Activated T-cell treated with anti-CD3 and anti-CD28 coated beads for 1 hour (primary cell): ENCODE data around the gene MAP2K3.
"Not testable (repeated sequence)": the region's sequence is repeated elsewhere in the genome, so short reads cannot be mapped to it uniquely, and the experiment has no call there.

Source experiments
- DNase-seq: peaks from one replicate; pipeline ENCODE4 v3.0.0-alpha.2; 2020; ENCODE audit warnings: low read depth

The MAP2K3 gene

DNA sequence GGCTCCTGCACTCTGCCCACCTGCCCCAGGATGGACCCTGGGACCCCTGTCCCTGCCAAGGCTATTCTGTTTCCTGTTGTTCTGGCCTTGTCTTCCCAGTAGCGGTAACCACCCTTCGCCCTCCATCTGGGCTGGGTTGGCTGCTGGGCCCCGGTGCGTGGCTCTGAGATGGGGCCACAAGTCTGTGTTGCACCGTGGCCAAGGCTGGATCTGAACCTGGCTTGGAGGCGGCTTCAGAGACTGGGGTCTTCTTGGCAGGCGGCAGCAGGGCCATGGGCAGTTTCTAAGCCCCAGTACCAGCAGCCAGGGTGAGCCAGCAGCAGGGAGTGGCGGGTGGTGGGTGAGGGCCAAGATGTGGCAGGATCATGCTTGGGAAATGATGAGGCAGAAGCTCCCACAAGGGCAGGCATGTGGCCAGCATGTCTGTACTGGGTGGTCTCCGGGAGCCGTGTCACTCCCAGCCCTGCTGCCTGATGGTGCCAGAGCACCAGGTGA is 12.6 kb downstream of the MAP2K3 start:
- DNase-seq, result no peak

DNA sequence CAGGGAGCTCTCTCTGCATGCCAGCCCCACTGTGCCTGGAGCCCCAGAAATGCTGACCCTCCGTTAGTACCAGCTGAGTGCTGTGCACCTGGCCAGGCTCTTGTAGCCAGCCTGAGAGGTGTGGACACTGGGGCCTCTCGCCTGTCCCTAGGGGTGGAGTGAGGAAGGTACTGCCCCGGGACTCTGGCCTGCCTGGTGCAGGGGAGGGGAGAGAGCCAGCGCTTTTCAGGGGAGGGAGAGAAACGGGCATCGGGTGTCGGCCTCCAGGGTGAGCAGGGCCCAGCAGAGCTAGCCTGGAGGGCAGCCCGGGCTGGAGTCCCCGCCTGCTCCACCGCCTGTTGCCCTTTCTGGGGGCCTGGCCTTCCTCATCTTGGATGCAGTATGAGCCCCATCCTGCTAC is 13.1 kb downstream of the MAP2K3 start:
- DNase-seq, result no peak

DNA sequence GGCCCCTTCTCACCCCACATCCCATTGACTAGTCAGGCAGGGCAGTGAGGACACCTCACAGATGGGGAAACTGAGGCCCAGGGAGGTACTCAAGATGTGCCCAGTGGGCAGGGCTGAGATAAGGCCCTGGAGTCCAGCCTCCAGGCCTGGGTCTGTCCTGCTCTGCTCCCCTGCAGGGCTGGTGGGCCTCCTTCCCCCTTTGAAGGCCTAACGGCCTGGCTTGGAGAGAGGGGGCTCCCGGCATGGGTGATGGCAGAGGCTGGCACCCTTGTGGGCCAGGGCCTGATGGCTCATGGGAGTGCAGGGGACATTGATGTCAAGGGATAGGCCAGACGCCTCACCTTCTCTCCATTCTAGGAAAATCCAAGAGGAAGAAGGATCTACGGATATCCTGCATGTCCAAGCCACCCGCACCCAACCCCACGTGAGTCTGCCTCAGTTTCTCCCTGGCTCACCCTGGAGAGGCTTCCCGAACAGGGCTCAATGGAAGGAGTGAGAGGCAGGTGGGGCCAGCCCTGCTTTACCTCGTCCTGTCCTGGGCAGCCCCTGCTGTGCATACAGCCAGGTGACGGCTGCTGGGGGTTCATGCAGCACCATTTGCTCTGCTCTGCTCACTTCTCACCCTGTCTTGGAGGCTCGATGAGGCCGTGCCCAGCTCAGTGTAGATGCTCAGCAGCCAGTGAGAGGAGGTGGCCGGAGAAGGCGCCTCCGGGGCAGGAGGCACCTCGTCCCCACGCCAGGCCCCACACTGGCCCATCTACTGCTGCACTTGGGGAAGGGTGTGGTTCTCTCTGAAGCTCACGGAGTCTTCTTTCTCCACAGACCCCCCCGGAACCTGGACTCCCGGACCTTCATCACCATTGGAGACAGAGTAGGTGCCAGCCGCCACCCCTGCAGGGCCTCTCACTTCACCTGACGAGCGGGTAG is 13.8 kb downstream of the MAP2K3 start:
- DNase-seq, result no peak

DNA sequence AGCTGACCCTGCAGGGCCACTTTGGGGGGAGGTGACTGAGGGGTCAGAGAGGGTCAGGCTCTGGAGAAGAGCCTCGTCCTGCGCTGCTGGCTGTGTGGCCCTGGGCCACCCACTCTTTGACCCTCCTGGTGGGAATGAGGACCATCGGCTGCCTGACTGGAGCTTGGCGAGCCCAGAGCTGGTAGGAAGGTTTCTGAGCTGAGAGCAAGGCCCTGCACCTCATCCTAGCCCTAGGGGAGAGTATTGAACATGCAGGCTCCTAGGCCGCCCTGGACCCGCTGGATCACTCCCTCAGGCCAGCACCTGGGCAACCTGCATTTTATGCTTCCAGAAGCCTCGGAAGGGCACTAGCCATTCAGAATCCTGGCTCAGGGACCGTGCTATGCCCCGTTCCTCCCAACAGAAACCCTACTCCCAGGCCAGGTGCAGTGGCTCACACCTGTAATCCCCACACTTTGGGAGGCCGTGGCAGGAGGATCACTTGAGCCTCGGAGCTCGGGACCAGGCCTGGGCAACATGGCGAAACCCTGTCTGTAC is 14.5 kb downstream of the MAP2K3 start:
- no peak for DNase-seq

DNA sequence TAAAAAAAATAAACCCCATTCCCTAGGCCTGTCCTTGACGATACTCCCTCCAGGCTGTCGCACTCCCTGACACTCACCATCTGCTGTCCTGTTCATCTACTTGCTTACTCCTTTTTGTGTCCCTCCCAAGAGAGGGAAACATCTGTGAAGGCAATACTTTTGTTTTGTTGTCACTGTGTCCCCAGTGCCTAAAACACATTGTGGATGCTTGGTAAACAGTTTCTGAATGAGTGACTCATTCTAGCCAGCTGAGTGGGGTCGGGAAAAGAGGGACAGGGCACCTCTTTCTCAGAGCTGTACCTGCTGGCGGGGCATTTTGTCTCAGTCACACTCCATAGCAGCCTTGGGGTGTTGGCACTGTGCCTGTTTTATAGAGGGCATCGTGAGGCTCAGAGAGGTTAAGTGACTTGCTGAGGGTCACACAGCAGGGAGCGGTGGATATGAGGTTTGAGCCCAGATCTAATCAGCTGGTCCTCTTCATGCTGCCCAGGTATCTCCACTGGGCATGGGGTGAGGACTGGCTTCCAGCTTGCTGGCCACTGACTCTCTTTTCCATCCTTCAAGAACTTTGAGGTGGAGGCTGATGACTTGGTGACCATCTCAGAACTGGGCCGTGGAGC is 15.6 kb downstream of the MAP2K3 start:
- no peak for DNase-seq

DNA sequence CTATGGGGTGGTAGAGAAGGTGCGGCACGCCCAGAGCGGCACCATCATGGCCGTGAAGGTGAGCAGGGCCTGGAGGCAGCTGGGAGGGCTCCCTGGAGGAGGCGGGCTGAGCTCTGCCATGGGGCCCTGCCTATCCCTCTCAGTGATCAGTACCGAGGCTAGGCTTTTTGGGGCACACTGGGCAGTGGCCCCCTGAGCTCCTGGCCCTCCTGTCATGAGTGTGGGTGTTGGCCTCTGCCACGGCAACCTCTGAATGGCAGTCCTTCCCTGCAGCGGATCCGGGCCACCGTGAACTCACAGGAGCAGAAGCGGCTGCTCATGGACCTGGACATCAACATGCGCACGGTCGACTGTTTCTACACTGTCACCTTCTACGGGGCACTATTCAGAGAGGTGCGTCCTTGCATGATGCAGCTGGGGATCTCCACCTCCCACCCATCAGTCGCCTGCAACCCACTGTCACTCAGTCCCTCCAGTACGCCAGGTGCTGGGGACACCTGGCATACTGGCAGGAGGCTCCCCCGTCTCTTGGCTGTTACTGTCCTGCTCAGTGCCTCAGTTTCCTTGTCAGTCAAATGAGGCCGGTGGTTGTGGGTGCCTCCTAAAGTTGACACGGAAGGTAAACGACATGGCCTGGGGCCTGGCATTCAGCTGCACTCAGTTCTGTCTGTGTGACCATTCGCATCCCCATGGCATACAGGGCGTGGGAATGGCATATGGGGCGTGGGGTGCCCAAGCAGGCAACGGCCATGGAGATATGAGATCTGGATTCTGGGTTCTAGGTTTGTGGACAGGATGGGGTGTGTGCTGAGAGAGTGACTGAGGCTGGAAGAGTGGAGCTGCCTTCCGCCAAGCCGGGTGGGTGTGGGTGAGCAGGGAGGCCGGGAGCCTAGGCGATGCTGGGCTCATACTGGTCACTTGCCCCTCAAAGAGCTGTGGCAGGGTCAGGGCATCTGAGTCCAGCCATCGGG is 16.4 kb downstream of the MAP2K3 start:
- DNase-seq, result no peak

DNA sequence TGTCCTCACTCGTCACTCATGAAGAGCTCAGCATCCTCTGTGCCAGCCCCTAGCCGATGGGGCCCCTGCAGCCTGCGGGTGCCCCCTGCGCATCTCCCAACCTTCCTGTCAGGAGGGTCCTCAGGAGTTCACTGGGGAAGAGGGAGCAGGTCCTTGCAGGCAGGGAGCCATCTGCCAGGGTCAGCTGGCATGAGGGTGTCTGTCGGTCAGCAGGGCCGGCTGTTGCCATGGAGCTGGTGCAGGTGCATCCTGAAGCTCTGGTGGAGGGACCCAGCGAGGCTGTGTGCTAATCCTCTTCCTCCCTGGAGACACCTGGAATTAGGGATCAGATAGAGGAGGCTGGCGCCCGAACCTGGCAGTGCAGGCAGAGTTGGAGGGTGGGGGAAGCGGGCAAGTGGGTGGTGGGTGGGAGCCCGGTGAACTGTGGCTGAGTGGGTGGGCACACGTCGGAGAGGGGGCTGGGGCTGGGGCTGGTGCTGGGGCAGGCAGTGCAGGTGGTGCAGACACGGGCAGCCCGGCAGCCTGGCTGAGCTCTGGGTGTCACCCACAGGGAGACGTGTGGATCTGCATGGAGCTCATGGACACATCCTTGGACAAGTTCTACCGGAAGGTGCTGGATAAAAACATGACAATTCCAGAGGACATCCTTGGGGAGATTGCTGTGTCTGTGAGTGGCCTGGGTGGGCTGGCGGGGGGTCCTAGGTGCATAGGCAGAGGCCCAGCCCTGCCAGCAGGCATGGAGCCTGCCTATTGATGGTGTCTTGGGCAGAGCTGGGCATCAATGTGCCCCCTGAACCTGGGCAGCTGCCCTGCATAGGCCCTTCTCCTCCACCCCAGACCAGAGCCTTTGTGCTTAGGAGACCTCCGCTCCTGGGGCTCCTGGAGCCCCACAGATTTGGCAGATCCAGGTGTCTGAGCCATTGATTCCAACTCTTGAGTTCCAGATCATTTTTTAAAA is 17.4 kb downstream of the MAP2K3 start:
- DNase-seq, result no peak

DNA sequence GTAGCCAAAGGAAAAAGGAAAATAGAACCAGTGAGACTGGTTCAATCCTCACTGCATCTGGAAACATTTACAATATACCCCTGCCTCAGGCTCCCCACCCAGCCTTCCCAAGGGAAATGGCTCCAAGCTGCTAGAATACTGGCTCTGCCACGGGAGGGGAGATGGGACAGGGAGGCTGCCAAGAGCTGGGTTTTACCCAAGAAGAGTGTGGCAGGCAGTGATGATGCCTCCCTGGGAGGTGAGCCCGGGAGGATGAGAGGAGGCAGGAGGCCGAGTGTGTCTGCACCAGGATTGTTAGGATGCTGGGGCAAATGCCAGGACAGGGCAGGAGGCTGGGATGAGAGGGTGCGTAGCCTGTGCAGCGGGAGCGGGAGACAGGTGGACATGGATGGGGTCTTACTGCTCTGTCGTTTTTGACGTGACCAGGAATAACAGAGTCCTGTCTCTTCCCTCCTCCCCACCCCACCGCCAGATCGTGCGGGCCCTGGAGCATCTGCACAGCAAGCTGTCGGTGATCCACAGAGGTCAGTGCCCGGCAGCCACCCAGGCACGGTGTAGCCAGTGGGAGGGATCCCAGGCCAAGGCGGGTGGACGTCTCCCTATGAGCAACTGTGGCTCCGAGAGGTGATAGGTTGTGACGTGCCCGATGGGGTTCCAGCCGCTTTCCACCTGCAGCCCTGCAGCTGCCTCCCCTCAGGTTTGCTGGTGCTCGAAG is 18.4 kb downstream of the MAP2K3 start:
- DNase-seq, result no peak

DNA sequence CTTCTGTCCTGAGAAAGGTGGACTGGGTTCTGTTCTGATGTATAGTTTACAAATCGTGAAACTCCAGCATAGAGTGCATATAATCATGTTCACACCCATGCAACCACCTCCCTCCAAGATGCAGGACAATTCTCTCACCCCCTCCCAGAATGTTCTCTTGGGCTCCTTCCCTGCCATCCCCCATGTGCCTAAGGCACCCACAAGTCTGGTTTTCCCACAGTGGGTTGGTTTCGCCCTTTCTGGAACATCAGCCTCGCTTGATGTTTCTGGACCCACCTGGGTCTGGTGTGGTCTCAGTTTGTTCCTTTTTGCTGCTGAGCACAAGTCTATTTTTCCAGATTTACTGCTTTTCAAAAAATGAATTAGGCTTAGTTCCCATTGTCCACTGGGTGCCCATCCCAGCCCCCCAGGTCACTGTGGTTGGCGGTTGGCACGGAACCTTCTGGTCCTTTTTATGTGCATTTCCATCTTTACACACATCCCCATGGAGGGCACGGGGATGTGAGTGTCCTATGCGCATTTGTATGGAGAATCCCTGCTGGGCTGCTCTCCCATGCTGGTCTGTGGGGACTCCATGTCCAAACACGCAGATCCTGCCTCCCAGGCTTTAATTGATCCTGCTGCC is 19.0 kb downstream of the MAP2K3 start:
- DNase-seq, result no peak

DNA sequence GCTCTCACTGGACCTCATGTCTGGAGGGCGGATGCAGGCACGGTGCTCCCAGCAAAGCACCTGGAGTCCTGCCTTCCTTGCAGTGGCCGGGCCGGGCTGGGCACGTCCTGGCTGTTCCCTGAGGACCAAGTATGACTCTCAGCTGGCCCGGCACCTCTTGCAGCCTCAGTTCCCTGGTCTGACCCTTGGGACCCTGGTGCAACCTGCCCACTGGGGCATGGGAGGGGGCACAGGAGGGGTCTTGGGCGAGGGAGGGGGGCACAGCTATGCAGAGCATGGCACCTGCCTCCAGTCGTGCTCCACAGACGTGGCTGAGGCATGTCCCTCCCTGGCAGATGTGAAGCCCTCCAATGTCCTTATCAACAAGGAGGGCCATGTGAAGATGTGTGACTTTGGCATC is 19.6 kb downstream of the MAP2K3 start:
- DNase-seq, result no peak

DNA sequence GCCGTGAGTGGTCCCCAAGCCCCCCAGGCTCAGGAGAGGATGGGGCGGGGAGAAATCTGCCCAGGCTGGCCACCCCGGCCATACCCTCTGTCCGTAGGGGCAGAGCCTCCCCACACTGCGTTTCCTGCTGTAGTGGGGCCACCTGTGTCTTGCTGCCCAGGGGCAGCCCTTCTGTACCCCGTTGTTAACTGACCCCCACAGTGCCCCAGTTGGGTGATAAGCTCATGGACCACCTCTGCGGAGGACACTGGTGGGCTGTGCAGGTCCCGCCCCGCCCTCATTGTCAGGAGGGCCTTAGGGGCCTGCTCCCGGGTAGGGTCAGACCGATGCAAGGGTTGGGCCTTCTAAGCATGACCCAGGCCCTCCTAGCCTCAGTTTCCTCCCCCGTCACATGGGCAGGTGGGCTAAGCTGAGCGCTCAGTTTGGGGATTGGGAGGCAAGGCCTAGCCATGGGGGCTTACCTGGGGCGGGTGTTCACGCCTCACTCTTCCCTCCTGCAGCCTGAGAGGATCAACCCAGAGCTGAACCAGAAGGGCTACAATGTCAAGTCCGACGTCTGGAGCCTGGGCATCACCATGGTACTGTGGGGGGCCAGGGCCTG is 20.1 kb downstream of the MAP2K3 start:
- not testable (repeated sequence) for DNase-seq

DNA sequence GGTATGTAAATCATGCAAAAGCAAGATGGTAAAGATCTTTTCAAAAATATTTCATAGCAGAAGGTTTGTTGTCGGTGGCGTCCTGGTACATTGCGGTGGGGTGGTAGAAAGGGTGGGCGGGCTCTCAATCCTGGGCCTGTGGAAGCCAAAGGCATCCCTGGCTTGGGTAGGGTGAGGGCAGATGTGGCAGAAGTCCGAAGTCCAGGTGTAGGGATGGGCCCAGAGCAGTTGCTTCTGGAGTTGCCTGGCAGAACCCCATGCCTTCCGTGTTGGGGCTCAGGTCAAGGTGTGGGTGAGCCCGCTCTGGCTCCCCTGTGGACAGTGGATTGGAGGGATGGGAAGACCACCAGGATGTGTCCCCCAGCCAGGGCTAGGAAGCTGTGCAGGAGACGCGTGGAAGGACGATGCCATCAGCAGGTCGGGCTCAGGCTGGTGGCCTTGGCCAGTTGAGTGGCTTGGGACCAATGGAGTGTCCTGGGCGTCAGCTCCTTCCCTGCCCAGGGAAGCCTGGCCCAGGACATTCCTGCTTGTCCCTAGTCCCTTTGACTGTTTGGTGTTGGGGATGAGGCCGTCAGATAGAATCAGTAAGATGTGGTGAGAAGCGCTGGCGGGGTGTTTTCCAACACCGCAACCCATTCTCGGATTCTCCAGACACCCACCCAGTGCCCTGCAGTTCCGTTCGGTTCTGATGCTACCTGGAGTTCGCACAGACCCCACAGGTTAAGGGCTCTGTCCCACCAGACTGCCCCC is 21.1 kb downstream of the MAP2K3 start:
- DNase-seq, result not testable (repeated sequence)

DNA sequence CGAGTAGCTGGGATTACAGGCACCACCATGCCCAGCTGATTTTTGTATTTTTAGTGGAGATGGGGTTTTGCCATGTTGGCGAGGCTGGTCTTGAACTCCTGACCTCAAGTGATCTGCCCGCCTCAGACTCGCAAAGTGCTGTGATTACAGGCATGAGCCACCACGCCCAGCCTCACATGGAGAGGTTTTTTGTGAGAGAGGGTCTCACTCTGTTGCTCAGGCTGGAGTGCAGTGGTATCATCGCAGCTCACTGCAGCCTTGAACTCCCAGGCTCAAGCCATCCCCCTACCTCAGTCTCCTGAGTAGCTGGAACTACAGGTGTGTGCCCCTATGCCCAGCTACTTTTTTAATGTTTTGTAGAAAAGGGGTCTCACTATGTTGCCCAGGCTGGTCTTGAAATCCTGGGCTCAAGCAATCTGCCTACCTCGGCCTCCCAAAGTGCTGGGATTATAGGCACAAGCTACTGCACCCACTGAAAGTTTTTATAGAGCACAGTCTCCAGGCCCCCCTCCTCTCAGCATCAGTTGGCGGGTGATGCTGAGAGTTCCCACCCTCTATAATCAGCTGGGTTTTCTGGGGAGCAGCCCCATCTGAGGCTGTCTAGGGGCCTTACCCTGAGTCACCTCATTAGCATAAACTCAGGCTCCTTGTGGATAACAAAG is 22.2 kb downstream of the MAP2K3 start:
- not testable (repeated sequence) for DNase-seq

DNA sequence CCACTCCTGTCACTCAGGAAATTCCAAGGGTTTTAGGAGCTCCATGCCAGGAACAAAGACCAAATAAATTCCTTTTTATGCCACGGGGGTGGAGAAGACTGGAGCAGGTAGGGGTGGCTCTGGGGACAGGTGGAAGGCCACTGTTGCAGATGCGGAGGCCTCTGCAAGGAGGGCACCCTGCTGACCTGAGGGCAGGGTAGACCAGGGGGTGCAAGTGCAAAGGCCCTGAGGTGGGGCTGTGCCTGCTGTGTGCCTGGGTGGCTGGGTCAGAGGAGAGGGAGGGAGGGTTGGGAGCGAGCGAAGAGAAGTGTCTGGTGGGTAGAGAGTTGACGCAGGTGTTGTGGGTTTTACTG is 22.7 kb downstream of the MAP2K3 start:
- not testable (repeated sequence) for DNase-seq

DNA sequence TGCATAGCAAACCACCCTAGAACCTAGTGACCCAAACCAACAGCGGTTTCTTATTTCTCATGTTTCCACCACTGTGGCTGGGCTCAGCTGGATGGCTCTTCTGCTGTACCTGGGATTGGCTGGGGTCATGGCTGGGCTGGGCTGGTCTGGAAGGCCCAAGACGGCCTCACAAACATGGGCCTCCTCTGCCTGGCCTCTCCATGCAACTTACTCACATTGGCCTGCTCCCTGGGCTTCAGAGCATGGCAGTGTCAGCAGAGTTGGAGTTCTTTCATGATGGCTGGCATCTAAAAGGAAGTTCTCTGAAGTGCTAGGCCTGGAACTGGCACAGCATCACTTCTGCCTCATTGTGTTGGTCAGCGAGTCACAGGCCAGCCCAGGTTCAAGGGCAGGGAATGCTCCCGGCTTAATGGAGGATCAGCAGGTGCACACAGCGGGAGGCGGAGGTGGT is 24.4 kb downstream of the MAP2K3 start:
- not testable (repeated sequence) for DNase-seq

DNA sequence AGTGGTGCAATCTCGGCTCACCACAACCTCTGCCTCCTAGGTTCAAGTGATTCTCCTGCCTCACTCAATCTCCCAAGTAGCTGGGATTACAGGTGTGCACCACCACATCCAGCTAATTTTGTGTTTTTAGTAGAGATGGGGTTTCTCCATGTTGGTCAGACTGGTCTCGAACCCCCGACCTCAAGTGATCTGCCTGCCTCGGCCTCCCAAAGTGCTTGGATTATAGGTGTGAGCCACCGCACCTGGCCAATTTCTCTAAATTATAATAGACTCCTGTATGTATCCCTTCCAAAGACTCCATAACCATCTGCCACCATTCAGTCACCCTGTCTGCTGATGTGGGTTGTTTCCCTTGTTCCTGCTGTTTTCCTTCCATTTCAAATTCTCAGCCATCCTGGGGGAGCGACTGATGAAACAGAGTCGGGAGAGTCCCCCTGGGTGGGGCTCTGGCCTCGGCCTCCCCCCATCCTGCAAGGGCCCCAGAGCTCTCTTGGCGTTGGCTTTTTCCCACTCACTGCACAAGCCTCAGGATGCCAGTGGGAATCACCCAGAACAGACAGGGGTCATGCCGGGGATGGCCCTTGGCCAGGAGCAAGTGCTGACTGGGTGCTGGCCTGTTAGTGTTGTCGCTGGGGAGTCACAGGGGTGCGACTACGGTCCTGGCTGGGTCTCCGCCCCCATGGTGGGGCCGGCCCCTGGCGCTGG is 25.7 kb downstream of the MAP2K3 start:
- DNase-seq, result not testable (repeated sequence)
